ENCODE measurements around the gene PLPP4.

- TF ChIP-seq CTCF (IDR thresholded peaks at IDR 0.05) (no peak), POLR2A (IDR thresholded peaks at IDR 0.05) (no peak)
Observed at GRCh38 chr10:120415709-120416330, 41.2 kb upstream of the PLPP4 start.
